ENCODE measurements around the gene NOSTRIN. TPM values are rescaled to one million over a fixed set of nuclear protein-coding genes. Genes with fewer than 3 reads are reported as not detected.
"Not testable (repeated sequence)": the region's sequence is repeated elsewhere in the genome, so short reads cannot be mapped to it uniquely, and the experiment has no call there.

The NOSTRIN gene
- total RNA-seq, 1 experiment from 2014 or later, result not detected

- no peak for DNase-seq (ENCODE audit: low read depth)
Observed at GRCh38 chr2:168790226-168790902, 12.1 kb upstream of the NOSTRIN start.

GRCh38 chr2:168791140-168791539 is 11.3 kb upstream of the NOSTRIN start:
- not testable (repeated sequence) for DNase-seq (ENCODE audit: low read depth)

GRCh38 chr2:168793596-168793995 is 8.8 kb upstream of the NOSTRIN start:
- DNase-seq (ENCODE audit: low read depth), result no peak

- DNase-seq (ENCODE audit: low read depth), result no peak
Observed at GRCh38 chr2:168794968-168795367, 7.5 kb upstream of the NOSTRIN start.

GRCh38 chr2:168796090-168796577 is 6.3 kb upstream of the NOSTRIN start:
- no peak for DNase-seq (ENCODE audit: low read depth)

- DNase-seq (ENCODE audit: low read depth), result no peak
Observed at GRCh38 chr2:168796583-168797285, 5.7 kb upstream of the NOSTRIN start.

- no peak for DNase-seq (ENCODE audit: low read depth)
Observed at GRCh38 chr2:168797286-168797655, 5.2 kb upstream of the NOSTRIN start.

GRCh38 chr2:168798076-168798887 is 4.2 kb upstream of the NOSTRIN start:
- no peak for DNase-seq (ENCODE audit: low read depth)

GRCh38 chr2:168798888-168799410 is 3.5 kb upstream of the NOSTRIN start:
- no peak for DNase-seq (ENCODE audit: low read depth)

- DNase-seq (ENCODE audit: low read depth), result no peak
Observed at GRCh38 chr2:168801471-168801870, 966 bp upstream of the NOSTRIN start.

- DNase-seq (ENCODE audit: low read depth), result no peak
Observed at GRCh38 chr2:168802859-168803725, 655 bp downstream of the NOSTRIN start.

GRCh38 chr2:168804214-168804613 is 1.8 kb downstream of the NOSTRIN start:
- no peak for DNase-seq (ENCODE audit: low read depth)

- no peak for DNase-seq (ENCODE audit: low read depth)
Observed at GRCh38 chr2:168805615-168806014, 3.2 kb downstream of the NOSTRIN start.

GRCh38 chr2:168809537-168809936 is 7.1 kb downstream of the NOSTRIN start:
- no peak for DNase-seq (ENCODE audit: low read depth)

GRCh38 chr2:168810235-168810634 is 7.8 kb downstream of the NOSTRIN start:
- DNase-seq (ENCODE audit: low read depth), result no peak

GRCh38 chr2:168811696-168812095 is 9.3 kb downstream of the NOSTRIN start:
- no peak for DNase-seq (ENCODE audit: low read depth)

- DNase-seq (ENCODE audit: low read depth), result peak; percentile 37
Observed at GRCh38 chr2:168814046-168814445, 11.6 kb downstream of the NOSTRIN start.

- no peak for DNase-seq (ENCODE audit: low read depth)
Observed at GRCh38 chr2:168814939-168815907, 12.8 kb downstream of the NOSTRIN start.

- peak; percentile 58 for DNase-seq (ENCODE audit: low read depth)
Observed at GRCh38 chr2:168816369-168816768, 13.9 kb downstream of the NOSTRIN start.
